GM12873 (cell line): Measurements from ENCODE around the gene SCFD2.

Source experiments
- CTCF ChIP-seq: IDR thresholded peaks from 2 replicates; pipeline ENCODE4 v1.5.1; 2012; ENCODE audit warnings: low read depth, mild to moderate bottlenecking, moderate library complexity, low read length, control low read depth; ENCODE audit not compliant: insufficient read depth; ENCODE audit errors: missing control alignments

SCFD2 gene

GRCh38 chr4:52880994-52881393 is 484.9 kb downstream of the SCFD2 start:
- no peak for TF ChIP-seq CTCF

DNA sequence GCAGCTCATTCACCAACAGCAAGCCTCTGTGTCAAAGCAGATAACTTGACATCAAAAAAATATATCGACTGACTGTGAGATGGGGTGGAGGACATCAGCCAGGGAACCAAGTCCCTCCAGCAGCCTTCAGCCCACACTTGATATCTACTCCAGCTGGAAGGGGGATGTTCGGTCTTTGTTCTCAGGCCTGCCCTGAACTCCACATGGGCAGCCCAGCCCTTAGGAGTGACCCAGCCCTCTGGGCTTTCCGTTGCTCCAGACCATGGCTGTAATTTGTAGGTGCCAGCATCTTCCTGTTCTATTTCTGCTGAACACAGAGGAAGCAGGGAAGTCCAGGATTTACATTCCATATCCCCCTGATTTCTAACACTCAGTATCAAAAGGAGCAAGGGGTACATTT is 486.4 kb downstream of the SCFD2 start:
- TF ChIP-seq CTCF: no peak

GRCh38 chr4:52877694-52878093 is 488.2 kb downstream of the SCFD2 start:
- no peak for TF ChIP-seq CTCF

GRCh38 chr4:52877036-52877435 is 488.8 kb downstream of the SCFD2 start:
- TF ChIP-seq CTCF: no peak

- no peak for TF ChIP-seq CTCF
Observed at GRCh38 chr4:52876069-52876468, 489.8 kb downstream of the SCFD2 start.

GRCh38 chr4:52874948-52875347 is 490.9 kb downstream of the SCFD2 start:
- no peak for TF ChIP-seq CTCF

GRCh38 chr4:52873861-52874343 is 492.0 kb downstream of the SCFD2 start:
- TF ChIP-seq CTCF: no peak
